Measurements from ENCODE around the gene SNX1. TPM values are rescaled to one million over a fixed set of nuclear protein-coding genes. Genes with fewer than 3 reads are reported as not detected.

The SNX1 gene
- total RNA-seq, 3 donors from 2014 or later (not counting 1 experiment from before 2014, with no cell fraction given): 110 to 141 (median 111) TPM

GRCh38 chr15:64158363-64159134, 62.8 kb downstream of the SNX1 start:
- peaks cover under 1 to 1% of the 10 kb centered on the region in 2 donors for H3K27me3 Mint-ChIP-seq (ENCODE audit: low read depth in 2 of 2)
- peaks cover 40% of the 10 kb centered on the region for H3K4me1 ChIP-seq (ENCODE audit: control insufficient read depth, insufficient read depth, low read length)
- 97% methylated on average over 10 of the region's 11 CpGs for WGBS (ENCODE audit: insufficient coverage)
- TF ChIP-seq CTCF (IDR thresholded peaks at IDR 0.05): no peak
- no peak overlapping the region for H3K4me3 ChIP-seq (ENCODE audit: low read length)
- DNase-seq: no peak
- no peaks in the 10 kb centered on the region for H3K9me3 Mint-ChIP-seq
- peak overlapping the region; percentile 65 to 69 for H3K27ac Mint-ChIP-seq
- H3K27me3 ChIP-seq (ENCODE audit: control insufficient read depth, insufficient read depth, low read length): no peaks in the 10 kb centered on the region
- no peaks in the 10 kb centered on the region for H3K9me3 ChIP-seq (ENCODE audit: control insufficient read depth, insufficient read depth, low read length)
- peaks cover 46 to 48% of the 10 kb centered on the region in 2 donors for H3K4me1 Mint-ChIP-seq
- intact Hi-C loops (cut with micrococcal nuclease): no loop called here
- H3K4me3 Mint-ChIP-seq: peak overlapping the region; percentile 17
- peaks cover 61% of the 10 kb centered on the region for H3K36me3 ChIP-seq (ENCODE audit: control insufficient read depth, insufficient read depth, low read length)
- ATAC-seq: no peak
- no peak overlapping the region for H3K27ac ChIP-seq (ENCODE audit: low read length)
- peaks cover 15% of the 10 kb centered on the region for H3K36me3 Mint-ChIP-seq

GRCh38 chr15:64161688-64162477, 66.1 kb downstream of the SNX1 start:
- no peaks in the 10 kb centered on the region for H3K27me3 Mint-ChIP-seq (ENCODE audit: low read depth in 2 of 2)
- H3K27ac ChIP-seq (ENCODE audit: low read length): peak overlapping the region; percentile 80
- peaks cover 36% of the 10 kb centered on the region for H3K36me3 ChIP-seq (ENCODE audit: control insufficient read depth, insufficient read depth, low read length)
- no peaks in the 10 kb centered on the region for H3K9me3 Mint-ChIP-seq
- no peak for DNase-seq
- peaks cover 52 to 54% of the 10 kb centered on the region in 2 donors for H3K4me1 Mint-ChIP-seq
- peak overlapping the region; percentile 88 for H3K4me3 Mint-ChIP-seq
- intact Hi-C loops (cut with micrococcal nuclease): loop anchor here (5.0 kb wide), 2 partner anchors 460 to 720 kb away; no protein-coding TSS in a partner anchor
- H3K4me3 ChIP-seq (ENCODE audit: low read length): peak overlapping the region; percentile 80
- peaks cover 15% of the 10 kb centered on the region for H3K36me3 Mint-ChIP-seq
- H3K4me1 ChIP-seq (ENCODE audit: control insufficient read depth, insufficient read depth, low read length): peaks cover 44% of the 10 kb centered on the region
- no peak for ATAC-seq
- no peaks in the 10 kb centered on the region for H3K27me3 ChIP-seq (ENCODE audit: control insufficient read depth, insufficient read depth, low read length)
- H3K9me3 ChIP-seq (ENCODE audit: control insufficient read depth, insufficient read depth, low read length): no peaks in the 10 kb centered on the region
- peak overlapping the region; percentile 92 to 95 for H3K27ac Mint-ChIP-seq
- TF ChIP-seq CTCF (IDR thresholded peaks at IDR 0.05): no peak
- 69% methylated on average over 10 of the region's 12 CpGs for WGBS (ENCODE audit: insufficient coverage)

- Mint-ChIP-seq H3K4me3 (peak overlapping the region; percentile 88), H3K27me3 (ENCODE audit: low read depth in 2 of 2) (no peaks in the 10 kb centered on the region), H3K36me3 (peaks cover 15% of the 10 kb centered on the region), H3K27ac (peak overlapping the region; percentile 92 to 95), H3K9me3 (no peaks in the 10 kb centered on the region), H3K4me1 (peaks cover 49 to 50% of the 10 kb centered on the region in 2 donors)
- no peak for TF ChIP-seq CTCF (IDR thresholded peaks at IDR 0.05)
- whole genome bisulfite sequencing (ENCODE audit: insufficient coverage): under 1% methylated on average over 21 of the region's 21 CpGs
- no peaks in the 10 kb centered on the region for H3K9me3 ChIP-seq (ENCODE audit: control insufficient read depth, insufficient read depth, low read length)
- no peak for DNase-seq
- intact Hi-C loops (cut with micrococcal nuclease): loop anchor here (5.0 kb wide), 2 partner anchors 460 to 720 kb away; no protein-coding TSS in a partner anchor
- H3K27ac ChIP-seq (ENCODE audit: low read length): peak overlapping the region; percentile 80
- ATAC-seq: peak; percentile 5 to 7 (median 6)
- peak overlapping the region; percentile 80 for H3K4me3 ChIP-seq (ENCODE audit: low read length)
- H3K4me1 ChIP-seq (ENCODE audit: control insufficient read depth, insufficient read depth, low read length): peaks cover 44% of the 10 kb centered on the region
- H3K27me3 ChIP-seq (ENCODE audit: control insufficient read depth, insufficient read depth, low read length): no peaks in the 10 kb centered on the region
- peaks cover 30% of the 10 kb centered on the region for H3K36me3 ChIP-seq (ENCODE audit: control insufficient read depth, insufficient read depth, low read length)
These were observed 66.7 kb downstream of the SNX1 start for GRCh38 chr15:64162478-64162868.

Measured in natural killer cell (primary cell).